ENCODE data around the gene PXDN. TPM values are rescaled to one million over a fixed set of nuclear protein-coding genes. Genes with fewer than 3 reads are reported as not detected.

The PXDN gene
- total RNA-seq, 2 experiments from 2014 or later, result 0.05 TPM; not detected in 1

GRCh38 chr2:1636791-1637415 is 107.4 kb downstream of the PXDN start:
- no peak overlapping the region for H3K27ac Mint-ChIP-seq
- DNase-seq, result no peak
- no peak overlapping the region for H3K4me3 Mint-ChIP-seq
- H3K36me3 Mint-ChIP-seq (ENCODE audit: low read depth), result no peaks in the 10 kb centered on the region
- CTCF ChIA-PET, result no interaction called here
- peaks cover 3% of the 10 kb centered on the region for H3K27me3 Mint-ChIP-seq (ENCODE audit: low read depth)
- no peaks in the 10 kb centered on the region for H3K4me1 Mint-ChIP-seq (ENCODE audit: low read depth)
- no peaks in the 10 kb centered on the region for H3K9me3 Mint-ChIP-seq
- intact Hi-C loops (cut with micrococcal nuclease), result no loop called here

GRCh38 chr2:1635823-1636222 is 108.5 kb downstream of the PXDN start:
- CTCF ChIA-PET, result no interaction called here

GRCh38 chr2:1634681-1635341 is 109.5 kb downstream of the PXDN start:
- Mint-ChIP-seq H3K27ac (no peak overlapping the region), H3K4me1 (ENCODE audit: low read depth) (no peaks in the 10 kb centered on the region), H3K9me3 (no peaks in the 10 kb centered on the region), H3K36me3 (ENCODE audit: low read depth) (no peaks in the 10 kb centered on the region), H3K27me3 (ENCODE audit: low read depth) (peaks cover 6% of the 10 kb centered on the region), H3K4me3 (no peak overlapping the region)
- intact Hi-C loops (cut with micrococcal nuclease), result no loop called here
- DNase-seq, result no peak
- CTCF ChIA-PET, result no interaction called here

More at GRCh38 chr2:1635823-1636222, 108.5 kb downstream of the PXDN start:
- H3K36me3 Mint-ChIP-seq (ENCODE audit: low read depth), result no peaks in the 10 kb centered on the region
- intact Hi-C loops (cut with micrococcal nuclease), result no loop called here
- H3K27ac Mint-ChIP-seq, result no peak overlapping the region
- no peak for DNase-seq
- H3K27me3 Mint-ChIP-seq (ENCODE audit: low read depth), result peaks cover 3% of the 10 kb centered on the region
- no peaks in the 10 kb centered on the region for H3K9me3 Mint-ChIP-seq
- H3K4me1 Mint-ChIP-seq (ENCODE audit: low read depth), result no peaks in the 10 kb centered on the region
- H3K4me3 Mint-ChIP-seq, result no peak overlapping the region

GRCh38 chr2:1633936-1634587 is 110.3 kb downstream of the PXDN start:
- DNase-seq, result no peak
- Mint-ChIP-seq H3K36me3 (ENCODE audit: low read depth) (no peaks in the 10 kb centered on the region), H3K9me3 (no peaks in the 10 kb centered on the region), H3K27ac (no peak overlapping the region), H3K27me3 (ENCODE audit: low read depth) (peaks cover 6% of the 10 kb centered on the region), H3K4me3 (no peak overlapping the region), H3K4me1 (ENCODE audit: low read depth) (no peaks in the 10 kb centered on the region)
- intact Hi-C loops (cut with micrococcal nuclease), result no loop called here
- CTCF ChIA-PET, result no interaction called here

- DNase-seq, result no peak
- no peaks in the 10 kb centered on the region for H3K36me3 Mint-ChIP-seq (ENCODE audit: low read depth)
- intact Hi-C loops (cut with micrococcal nuclease), result no loop called here
- H3K4me1 Mint-ChIP-seq (ENCODE audit: low read depth), result no peaks in the 10 kb centered on the region
- H3K27ac Mint-ChIP-seq, result no peak overlapping the region
- CTCF ChIA-PET, result no interaction called here
- no peak overlapping the region for H3K4me3 Mint-ChIP-seq
- H3K9me3 Mint-ChIP-seq, result no peaks in the 10 kb centered on the region
- H3K27me3 Mint-ChIP-seq (ENCODE audit: low read depth), result peaks cover 6% of the 10 kb centered on the region
These were observed 111.1 kb downstream of the PXDN start for GRCh38 chr2:1633092-1633671.

GRCh38 chr2:1632510-1632909 is 111.8 kb downstream of the PXDN start:
- Mint-ChIP-seq H3K9me3 (no peaks in the 10 kb centered on the region), H3K27ac (no peak overlapping the region), H3K36me3 (ENCODE audit: low read depth) (no peaks in the 10 kb centered on the region), H3K4me1 (ENCODE audit: low read depth) (no peaks in the 10 kb centered on the region), H3K4me3 (no peak overlapping the region), H3K27me3 (ENCODE audit: low read depth) (peaks cover 9% of the 10 kb centered on the region)
- CTCF ChIA-PET, result no interaction called here
- intact Hi-C loops (cut with micrococcal nuclease), result no loop called here
- no peak for DNase-seq

- no peaks in the 10 kb centered on the region for H3K36me3 Mint-ChIP-seq (ENCODE audit: low read depth)
- H3K4me3 Mint-ChIP-seq, result no peak overlapping the region
- no peaks in the 10 kb centered on the region for H3K4me1 Mint-ChIP-seq (ENCODE audit: low read depth)
- DNase-seq, result no peak
- H3K9me3 Mint-ChIP-seq, result no peaks in the 10 kb centered on the region
- CTCF ChIA-PET, result no interaction called here
- H3K27me3 Mint-ChIP-seq (ENCODE audit: low read depth), result peaks cover 10% of the 10 kb centered on the region
- intact Hi-C loops (cut with micrococcal nuclease), result no loop called here
- H3K27ac Mint-ChIP-seq, result no peak overlapping the region
These were observed 112.3 kb downstream of the PXDN start for GRCh38 chr2:1632002-1632348.

- Mint-ChIP-seq H3K36me3 (ENCODE audit: low read depth) (no peaks in the 10 kb centered on the region), H3K4me3 (no peak overlapping the region), H3K27me3 (ENCODE audit: low read depth) (peaks cover 11% of the 10 kb centered on the region), H3K9me3 (no peaks in the 10 kb centered on the region), H3K27ac (no peak overlapping the region), H3K4me1 (ENCODE audit: low read depth) (no peaks in the 10 kb centered on the region)
- no peak for DNase-seq
- intact Hi-C loops (cut with micrococcal nuclease), result no loop called here
- CTCF ChIA-PET, result no interaction called here
These were observed 112.9 kb downstream of the PXDN start for GRCh38 chr2:1631292-1632001.

- Mint-ChIP-seq H3K27ac (no peak overlapping the region), H3K36me3 (ENCODE audit: low read depth) (no peaks in the 10 kb centered on the region), H3K4me1 (ENCODE audit: low read depth) (no peaks in the 10 kb centered on the region), H3K27me3 (ENCODE audit: low read depth) (peaks cover 9% of the 10 kb centered on the region), H3K4me3 (no peak overlapping the region), H3K9me3 (no peaks in the 10 kb centered on the region)
- no peak for DNase-seq
- intact Hi-C loops (cut with micrococcal nuclease), result no loop called here
- CTCF ChIA-PET, result interaction anchor here (1.2 kb wide), 1 partner anchor 17 kb away, joined by 4 read pairs; no protein-coding TSS in a partner anchor
These were observed 115.4 kb downstream of the PXDN start for GRCh38 chr2:1628893-1629292.

- intact Hi-C loops (cut with micrococcal nuclease), result no loop called here
- Mint-ChIP-seq H3K4me3 (no peak overlapping the region), H3K27ac (no peak overlapping the region), H3K9me3 (no peaks in the 10 kb centered on the region), H3K36me3 (ENCODE audit: low read depth) (no peaks in the 10 kb centered on the region), H3K4me1 (ENCODE audit: low read depth) (no peaks in the 10 kb centered on the region), H3K27me3 (ENCODE audit: low read depth) (peaks cover 11% of the 10 kb centered on the region)
- no peak for DNase-seq
- CTCF ChIA-PET, result no interaction called here
These were observed 116.5 kb downstream of the PXDN start for GRCh38 chr2:1627628-1628381.

- H3K9me3 Mint-ChIP-seq, result no peaks in the 10 kb centered on the region
- H3K27ac Mint-ChIP-seq, result no peak overlapping the region
- no peaks in the 10 kb centered on the region for H3K4me1 Mint-ChIP-seq (ENCODE audit: low read depth)
- no peak overlapping the region for H3K4me3 Mint-ChIP-seq
- no peaks in the 10 kb centered on the region for H3K36me3 Mint-ChIP-seq (ENCODE audit: low read depth)
- CTCF ChIA-PET, result no interaction called here
- peaks cover 9% of the 10 kb centered on the region for H3K27me3 Mint-ChIP-seq (ENCODE audit: low read depth)
- DNase-seq, result no peak
- intact Hi-C loops (cut with micrococcal nuclease), result no loop called here
These were observed 118.0 kb downstream of the PXDN start for GRCh38 chr2:1626271-1626681.

All from activated naive CD4-positive, alpha-beta T cell treated with anti-CD3 and anti-CD28 coated beads for 36 hours (primary cell).